Mucosa of descending colon (tissue), 3 donors: ENCODE measurements around the gene APCS. TPM values are rescaled to one million over a fixed set of nuclear protein-coding genes. Genes with fewer than 3 reads are reported as not detected.

Experiments
- ATAC-seq: fragments of 200-7000 bp; cut with Tn5 transposase; one replicate; pipeline ENCODE4 v1.9.1; 2020; ENCODE audit warnings: mild to moderate bottlenecking, moderate library complexity
- DNase-seq, 3 donors: peaks; one replicate each; pipeline ENCODE4 v3.0.0-alpha.2; 2020
- H3K36me3 ChIP-seq: fragments of 200-600 bp; one replicate; pipeline ENCODE4 v1.8.0; 2021; ENCODE audit warnings: low read depth, mild to moderate bottlenecking
- H3K4me1 ChIP-seq: fragments of 200-600 bp; one replicate; pipeline ENCODE4 v1.8.0; 2021; ENCODE audit warnings: low read depth, mild to moderate bottlenecking
- H3K4me3 ChIP-seq: fragments of 200-600 bp; one replicate; pipeline ENCODE4 v1.8.0; 2021; ENCODE audit warnings: mild to moderate bottlenecking
- H3K9me3 ChIP-seq: fragments of 200-600 bp; one replicate; pipeline ENCODE4 v1.8.0; 2021; ENCODE audit warnings: mild to moderate bottlenecking
- CTCF ChIP-seq: fragments of 200-600 bp; IDR thresholded peaks from one replicate; pipeline ENCODE4 v1.8.0; 2022; ENCODE audit warnings: antibody characterized with exemption, mild to moderate bottlenecking
- intact Hi-C, 2 donors: fragments of 100-400 bp; cut with DNase I in 1 of 2; cut with micrococcal nuclease in 1 of 2; formaldehyde crosslinking; loops; one replicate each; pipeline versions ENCODE4 v1.11.0 to v1.11.1; 2022; cut with DNase I, micrococcal nuclease
- long read RNA-seq, 2 donors: library from polyadenylated mRNA; unstranded; transcript quantifications; one replicate each; pipeline ENCODE4 v2.0.0, GENCODE V29; 2019 to 2021
- total RNA-seq, 3 donors: library from RNA; stranded (reverse); fragmentation: NEBNext Ultra II Directional in 2 of 3; extraction: Animal tissue kit (Norgen Biotek cat#: 25700) in 2 of 3; gene quantifications; one replicate each; pipeline versions ENCODE4 v1.2.1 to v1.2.4, GENCODE V29; 2021 to 2023
- donor health status: DM: no; HTN: no; CAD: no; lungs with moderate emphysema.
- donor health status: DM: no; HTN: no; CAD: no.
- donor health status: DM: no; HTN: yes; CAD: no.

The APCS gene
- not detected for total RNA-seq
- long read RNA-seq, donor 1, result 0 reads
- long read RNA-seq, donor 2, result 0 reads

GRCh38 chr1:159587461-159587951, at the start of gene APCS:
APCS (plus strand) TSS chr1:159587826; CDS start chr1:159587922, 96 bp downstream.
- intact Hi-C loops, result no loop called here
- Histone ChIP-seq H3K36me3 (no peaks in the 10 kb centered on the region), H3K9me3 (no peaks in the 10 kb centered on the region), H3K4me3 (no peak within 1 kb of the TSS), H3K4me1 (no peaks in the 10 kb centered on the region)
- no peak for TF ChIP-seq CTCF
- ATAC-seq, result no peak
- DNase-seq, result no peak

- Histone ChIP-seq H3K9me3 (no peaks in the 10 kb centered on the region), H3K4me3 (no peak overlapping the region), H3K36me3 (no peaks in the 10 kb centered on the region), H3K4me1 (no peaks in the 10 kb centered on the region)
- no peak for TF ChIP-seq CTCF
- intact Hi-C loops, result no loop called here
- DNase-seq (no peak), ATAC-seq (no peak)
These were observed 39.5 kb upstream of the APCS start for GRCh38 chr1:159548126-159548525.

- no peak for TF ChIP-seq CTCF
- no peaks in the 10 kb centered on the region for H3K4me1 ChIP-seq
- DNase-seq (no peak), ATAC-seq (no peak)
- intact Hi-C loops, result no loop called here
- H3K9me3 ChIP-seq, result no peaks in the 10 kb centered on the region
- no peak overlapping the region for H3K4me3 ChIP-seq
- H3K36me3 ChIP-seq, result no peaks in the 10 kb centered on the region
These were observed 33.4 kb upstream of the APCS start for GRCh38 chr1:159554261-159554660.

- ATAC-seq (no peak), DNase-seq (no peak)
- H3K36me3 ChIP-seq, result no peaks in the 10 kb centered on the region
- intact Hi-C loops, result no loop called here
- TF ChIP-seq CTCF, result no peak
- H3K4me1 ChIP-seq, result no peaks in the 10 kb centered on the region
- no peaks in the 10 kb centered on the region for H3K9me3 ChIP-seq
- no peak overlapping the region for H3K4me3 ChIP-seq
These were observed 32.9 kb upstream of the APCS start for GRCh38 chr1:159554696-159555095.

GRCh38 chr1:159556931-159557369, 30.7 kb upstream of the APCS start:
- no peaks in the 10 kb centered on the region for H3K4me1 ChIP-seq
- intact Hi-C loops, result no loop called here
- no peaks in the 10 kb centered on the region for H3K9me3 ChIP-seq
- TF ChIP-seq CTCF, result no peak
- no peak overlapping the region for H3K4me3 ChIP-seq
- H3K36me3 ChIP-seq, result no peaks in the 10 kb centered on the region
- ATAC-seq (no peak), DNase-seq (no peak)

GRCh38 chr1:159560599-159560998, 27.0 kb upstream of the APCS start:
- H3K9me3 ChIP-seq, result no peaks in the 10 kb centered on the region
- no peak for DNase-seq
- TF ChIP-seq CTCF, result no peak
- no peak for ATAC-seq
- H3K4me1 ChIP-seq, result no peaks in the 10 kb centered on the region
- H3K36me3 ChIP-seq, result no peaks in the 10 kb centered on the region
- intact Hi-C loops, result no loop called here
- no peak overlapping the region for H3K4me3 ChIP-seq
